Activated CD4-positive, alpha-beta memory T cell treated with anti-CD3 and anti-CD28 coated beads for 36 hours (primary cell): ENCODE measurements around the gene ONECUT3. TPM values are rescaled to one million over a fixed set of nuclear protein-coding genes. Genes with fewer than 3 reads are reported as not detected.

Experiments
- CTCF ChIA-PET: fragments of 350-600 bp; sonication (Branson Sonifier 250); formaldehyde crosslinking; loops from one replicate; lab custom pipeline; 2021; ENCODE audit warnings: antibody characterized with exemption, inconsistent platforms; lab: Charles Lee
- POLR2A ChIA-PET: fragments of 350-600 bp; sonication (Branson Sonifier 250); formaldehyde crosslinking; loops from one replicate; lab custom pipeline; 2021; ENCODE audit warnings: antibody characterized with exemption; lab: Charles Lee
- DNase-seq: peaks from one replicate; pipeline ENCODE4 v3.0.0-alpha.2; 2020
- H3K27ac Mint-ChIP-seq: one replicate; pipeline ENCODE4 v1.8.0; 2021; ENCODE audit warnings: mixed read lengths
- H3K27me3 Mint-ChIP-seq: one replicate; pipeline ENCODE4 v1.8.0; 2021; ENCODE audit warnings: mixed read lengths
- H3K36me3 Mint-ChIP-seq: one replicate; pipeline ENCODE4 v1.8.0; 2021; ENCODE audit warnings: mixed read lengths
- H3K4me1 Mint-ChIP-seq: one replicate; pipeline ENCODE4 v1.8.0; 2021; ENCODE audit warnings: low read depth, mixed read lengths
- H3K4me3 Mint-ChIP-seq: one replicate; pipeline ENCODE4 v1.8.0; 2021; ENCODE audit warnings: mild to moderate bottlenecking, mixed read lengths
- H3K9me3 Mint-ChIP-seq: one replicate; pipeline ENCODE4 v1.8.0; 2021; ENCODE audit warnings: mixed read lengths
- intact Hi-C: fragments of 100-400 bp; cut with micrococcal nuclease; formaldehyde crosslinking; loops from one replicate; pipeline ENCODE4 v1.15.1; 2023
- total RNA-seq, 2 experiments: library from RNA; stranded (reverse); gene quantifications; one replicate each; pipeline ENCODE4 v1.2.3, GENCODE V29; 2021

ONECUT3 gene
- total RNA-seq, 2 experiments from 2014 or later, result not detected

DNA sequence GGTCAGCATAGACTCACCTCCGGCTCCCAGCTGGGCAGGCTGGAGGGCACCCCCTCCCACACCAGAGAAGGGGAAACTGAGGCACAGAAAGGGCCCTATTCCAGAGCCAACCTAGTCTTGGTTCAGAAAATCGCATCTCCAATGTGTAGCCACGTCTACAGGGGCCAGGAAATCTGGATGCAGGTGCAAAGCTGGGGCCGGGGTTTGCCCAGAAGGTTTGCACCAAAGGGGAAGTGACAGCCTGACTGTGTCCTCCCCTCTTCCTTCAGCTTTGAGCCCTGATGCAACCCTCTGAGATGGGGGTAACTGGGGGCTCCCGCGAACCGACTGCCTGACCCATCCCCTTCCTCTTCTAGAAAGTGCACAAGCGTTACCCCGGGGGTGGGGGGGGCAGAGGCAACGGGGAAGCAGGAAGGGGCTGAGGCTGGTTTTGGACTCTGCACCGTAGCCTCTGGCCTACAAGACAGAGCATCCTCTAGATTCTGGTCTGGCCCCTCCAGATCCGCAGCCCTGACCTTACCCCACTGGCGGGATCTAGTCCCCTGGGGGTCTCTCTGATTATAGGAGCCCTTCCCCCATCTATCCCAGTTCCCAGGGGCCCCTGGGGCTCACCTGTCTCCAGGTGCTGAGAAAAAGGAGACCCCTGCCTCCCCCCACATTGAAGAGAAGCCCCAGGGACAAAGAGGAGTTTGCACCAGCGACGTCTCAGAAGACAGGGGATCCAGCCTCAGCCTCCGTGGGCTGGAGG is 1.1 kb upstream of the ONECUT3 start:
- Mint-ChIP-seq H3K9me3 (no peaks in the 10 kb centered on the region), H3K4me3 (no peak overlapping the region), H3K4me1 (peaks cover 16% of the 10 kb centered on the region), H3K36me3 (no peaks in the 10 kb centered on the region), H3K27me3 (peaks cover 55% of the 10 kb centered on the region), H3K27ac (no peak overlapping the region)
- ChIA-PET CTCF (no interaction called here), POLR2A (no interaction called here)
- no peak for DNase-seq
- intact Hi-C loops, result no loop called here

DNA sequence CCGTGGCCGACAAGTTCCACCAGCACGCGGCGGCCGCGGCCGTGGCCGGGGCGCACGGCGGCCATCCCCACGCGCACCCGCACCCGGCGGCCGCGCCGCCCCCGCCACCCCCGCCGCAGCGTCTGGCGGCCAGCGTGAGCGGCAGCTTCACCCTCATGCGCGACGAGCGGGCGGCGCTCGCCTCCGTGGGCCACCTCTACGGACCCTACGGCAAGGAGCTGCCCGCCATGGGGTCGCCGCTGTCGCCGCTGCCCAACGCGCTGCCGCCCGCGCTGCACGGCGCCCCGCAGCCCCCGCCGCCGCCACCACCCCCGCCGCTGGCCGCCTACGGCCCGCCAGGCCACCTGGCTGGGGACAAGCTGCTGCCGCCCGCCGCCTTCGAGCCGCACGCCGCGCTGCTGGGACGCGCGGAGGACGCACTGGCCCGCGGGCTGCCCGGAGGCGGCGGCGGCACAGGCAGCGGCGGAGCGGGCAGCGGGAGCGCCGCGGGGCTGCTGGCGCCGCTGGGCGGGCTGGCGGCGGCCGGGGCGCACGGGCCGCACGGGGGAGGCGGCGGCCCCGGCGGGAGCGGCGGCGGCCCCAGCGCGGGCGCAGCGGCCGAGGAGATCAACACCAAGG is 821 bp downstream of the ONECUT3 start:
- peaks cover 10% of the 10 kb centered on the region for H3K4me1 Mint-ChIP-seq
- no peaks in the 10 kb centered on the region for H3K9me3 Mint-ChIP-seq
- intact Hi-C loops, result no loop called here
- ChIA-PET POLR2A (no interaction called here), CTCF (no interaction called here)
- no peaks in the 10 kb centered on the region for H3K36me3 Mint-ChIP-seq
- no peak overlapping the region for H3K4me3 Mint-ChIP-seq
- DNase-seq, result no peak
- peaks cover 58% of the 10 kb centered on the region for H3K27me3 Mint-ChIP-seq
- no peak overlapping the region for H3K27ac Mint-ChIP-seq

DNA sequence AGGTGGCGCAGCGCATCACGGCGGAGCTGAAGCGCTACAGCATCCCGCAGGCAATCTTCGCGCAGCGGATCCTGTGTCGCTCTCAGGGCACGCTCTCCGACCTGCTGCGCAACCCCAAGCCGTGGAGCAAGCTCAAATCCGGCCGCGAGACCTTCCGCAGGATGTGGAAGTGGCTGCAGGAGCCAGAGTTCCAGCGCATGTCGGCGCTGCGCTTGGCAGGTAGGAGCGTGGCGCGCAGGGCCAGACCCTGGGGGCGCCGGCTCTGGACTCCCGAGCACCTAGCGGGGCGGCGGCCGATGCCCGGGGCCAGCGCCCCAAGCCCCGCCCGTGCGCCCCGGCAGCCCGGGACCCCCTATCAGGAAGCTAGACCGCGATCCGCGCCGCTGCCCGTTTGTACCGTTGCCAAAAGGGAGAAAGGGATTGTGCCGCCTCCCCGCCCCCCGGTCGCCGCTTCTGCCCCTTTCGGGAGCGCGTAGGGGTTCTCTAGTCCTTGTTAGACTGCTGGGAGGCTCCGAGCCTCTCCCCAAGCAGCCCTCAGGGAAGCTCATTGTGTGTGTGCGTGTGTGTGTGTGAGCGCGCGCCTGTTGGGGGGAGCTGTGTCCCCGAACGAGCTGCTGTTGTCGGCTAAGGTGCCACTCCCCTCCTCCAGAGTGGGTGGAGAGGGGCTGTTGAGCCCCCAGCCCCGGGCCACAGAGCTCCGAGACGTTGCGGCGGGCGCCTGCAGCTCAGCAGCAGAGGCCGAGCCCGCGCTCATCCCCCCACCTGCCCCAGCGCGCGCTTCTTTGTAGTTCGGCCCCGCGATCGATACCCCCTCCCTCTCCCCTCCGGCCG is 1.5 kb downstream of the ONECUT3 start:
- peak overlapping the region; percentile 38 for H3K27ac Mint-ChIP-seq
- intact Hi-C loops, result no loop called here
- POLR2A ChIA-PET, result no interaction called here
- no peak overlapping the region for H3K4me3 Mint-ChIP-seq
- peaks cover 66% of the 10 kb centered on the region for H3K27me3 Mint-ChIP-seq
- H3K36me3 Mint-ChIP-seq, result no peaks in the 10 kb centered on the region
- DNase-seq, result no peak
- CTCF ChIA-PET, result interaction anchor here (1.1 kb wide), 1 partner anchor 12 kb away, joined by 3 read pairs; no protein-coding TSS in a partner anchor
- H3K4me1 Mint-ChIP-seq, result peaks cover 9% of the 10 kb centered on the region
- no peaks in the 10 kb centered on the region for H3K9me3 Mint-ChIP-seq

DNA sequence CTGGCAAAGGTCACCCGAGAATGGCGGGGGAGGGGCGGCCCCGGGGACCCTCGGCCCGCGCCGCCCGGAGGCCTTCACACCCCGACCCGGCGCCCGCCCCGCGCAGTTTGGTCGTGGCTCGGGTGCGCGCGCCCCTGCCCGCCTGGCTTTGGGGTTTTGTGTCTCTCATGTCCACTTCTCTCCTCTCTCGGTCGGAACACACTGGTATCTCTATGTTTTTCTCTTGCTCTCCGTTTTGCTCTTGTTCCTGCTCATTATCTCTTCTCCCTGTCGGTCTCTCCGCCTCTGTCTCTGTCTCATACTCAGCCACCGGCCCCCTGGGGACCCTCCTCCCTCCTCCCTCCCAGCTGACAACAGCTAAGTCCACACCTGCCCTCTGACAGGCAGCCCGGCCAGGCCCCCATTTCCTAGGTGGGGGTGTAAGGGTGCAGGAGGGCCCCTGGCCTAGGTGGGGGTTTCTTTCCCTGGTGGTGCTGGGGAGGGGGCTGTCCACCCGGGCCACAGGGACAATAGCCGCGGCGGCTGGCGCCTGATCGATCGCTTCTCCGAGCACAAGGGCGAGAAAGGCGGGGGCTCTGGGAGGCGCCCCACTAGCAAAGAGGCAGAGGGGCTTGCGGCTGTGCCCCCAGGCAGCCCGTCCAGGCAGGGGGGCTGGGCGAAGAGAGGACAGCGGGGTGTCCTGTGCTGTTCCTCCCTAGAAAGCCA is 2.3 kb downstream of the ONECUT3 start:
- no peaks in the 10 kb centered on the region for H3K36me3 Mint-ChIP-seq
- POLR2A ChIA-PET, result no interaction called here
- no peak for DNase-seq
- H3K9me3 Mint-ChIP-seq, result no peaks in the 10 kb centered on the region
- CTCF ChIA-PET, result interaction anchor here (1.1 kb wide), 1 partner anchor 11 kb away, joined by 3 read pairs; no protein-coding TSS in a partner anchor
- H3K27ac Mint-ChIP-seq, result no peak overlapping the region
- H3K4me3 Mint-ChIP-seq, result no peak overlapping the region
- peaks cover 4% of the 10 kb centered on the region for H3K4me1 Mint-ChIP-seq
- intact Hi-C loops, result no loop called here
- H3K27me3 Mint-ChIP-seq, result peaks cover 63% of the 10 kb centered on the region

DNA sequence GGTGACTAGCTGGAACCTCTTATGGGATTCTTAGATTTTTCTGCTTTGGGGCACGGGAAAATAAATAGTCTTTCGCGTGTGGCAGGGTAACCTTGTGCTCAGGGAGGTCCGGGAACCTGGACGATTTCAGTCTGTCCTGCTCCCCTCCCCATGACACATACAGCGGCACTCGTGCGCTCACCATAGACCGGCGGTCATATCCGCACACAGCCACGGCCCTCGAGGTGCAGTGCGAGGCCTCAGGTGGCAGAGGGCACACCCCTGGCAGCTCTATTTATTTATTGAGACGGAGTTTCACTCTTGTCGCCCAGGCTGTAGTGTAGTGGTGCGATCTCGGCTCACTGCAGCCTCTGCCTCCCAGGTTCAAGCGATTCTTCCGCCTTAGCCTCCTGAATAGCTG is 3.0 kb downstream of the ONECUT3 start:
- CTCF ChIA-PET, result no interaction called here

DNA sequence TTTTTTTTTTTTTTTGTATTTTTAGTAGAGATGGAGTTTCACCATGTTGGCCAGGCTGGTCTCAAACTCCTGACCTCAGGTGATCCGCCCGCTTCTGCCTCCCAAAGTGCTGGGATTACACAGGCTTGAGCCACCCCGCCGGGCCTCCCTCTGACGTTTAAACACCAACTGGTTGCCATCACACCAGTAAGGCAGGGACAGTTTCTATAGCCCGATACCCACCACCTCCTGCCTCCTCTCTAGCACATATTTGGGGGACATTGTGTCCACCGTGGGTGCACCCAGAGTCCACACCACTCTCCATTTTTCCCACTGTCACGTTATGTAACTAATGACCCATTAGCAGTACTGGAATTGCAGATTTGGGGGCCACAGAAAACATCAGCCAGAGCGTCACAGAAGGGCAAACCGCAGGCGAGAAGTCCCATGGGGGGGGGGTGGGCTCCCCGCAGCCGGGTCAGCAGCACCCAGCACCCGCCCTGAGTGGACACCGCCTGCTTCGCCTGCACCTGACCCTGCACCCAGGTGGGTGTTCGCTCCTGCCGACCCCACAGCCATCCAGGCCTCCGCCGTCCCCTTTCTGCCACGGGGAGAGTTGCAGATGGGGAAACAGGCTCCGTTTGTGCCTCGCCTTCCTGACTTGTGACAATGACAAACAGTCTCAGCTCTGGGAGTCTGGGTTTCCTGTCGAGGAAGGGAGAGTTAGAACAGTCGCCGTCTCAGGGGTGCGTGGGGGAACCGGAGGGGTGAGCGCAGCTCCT is 3.6 kb downstream of the ONECUT3 start:
- intact Hi-C loops, result no loop called here
- DNase-seq, result no peak
- POLR2A ChIA-PET, result no interaction called here
- CTCF ChIA-PET, result no interaction called here
- H3K27ac Mint-ChIP-seq, result peak overlapping the region; percentile 64
- no peaks in the 10 kb centered on the region for H3K9me3 Mint-ChIP-seq
- H3K36me3 Mint-ChIP-seq, result no peaks in the 10 kb centered on the region
- H3K27me3 Mint-ChIP-seq, result peaks cover 66% of the 10 kb centered on the region
- H3K4me3 Mint-ChIP-seq, result no peak overlapping the region
- H3K4me1 Mint-ChIP-seq, result peaks cover 4% of the 10 kb centered on the region

More for the DNA sequence above, 3.0 kb downstream of the ONECUT3 start:
- no peaks in the 10 kb centered on the region for H3K9me3 Mint-ChIP-seq
- intact Hi-C loops, result no loop called here
- peaks cover 4% of the 10 kb centered on the region for H3K4me1 Mint-ChIP-seq
- H3K36me3 Mint-ChIP-seq, result no peaks in the 10 kb centered on the region
- no peak overlapping the region for H3K27ac Mint-ChIP-seq
- H3K4me3 Mint-ChIP-seq, result no peak overlapping the region
- POLR2A ChIA-PET, result no interaction called here
- H3K27me3 Mint-ChIP-seq, result peaks cover 66% of the 10 kb centered on the region
- DNase-seq, result no peak

DNA sequence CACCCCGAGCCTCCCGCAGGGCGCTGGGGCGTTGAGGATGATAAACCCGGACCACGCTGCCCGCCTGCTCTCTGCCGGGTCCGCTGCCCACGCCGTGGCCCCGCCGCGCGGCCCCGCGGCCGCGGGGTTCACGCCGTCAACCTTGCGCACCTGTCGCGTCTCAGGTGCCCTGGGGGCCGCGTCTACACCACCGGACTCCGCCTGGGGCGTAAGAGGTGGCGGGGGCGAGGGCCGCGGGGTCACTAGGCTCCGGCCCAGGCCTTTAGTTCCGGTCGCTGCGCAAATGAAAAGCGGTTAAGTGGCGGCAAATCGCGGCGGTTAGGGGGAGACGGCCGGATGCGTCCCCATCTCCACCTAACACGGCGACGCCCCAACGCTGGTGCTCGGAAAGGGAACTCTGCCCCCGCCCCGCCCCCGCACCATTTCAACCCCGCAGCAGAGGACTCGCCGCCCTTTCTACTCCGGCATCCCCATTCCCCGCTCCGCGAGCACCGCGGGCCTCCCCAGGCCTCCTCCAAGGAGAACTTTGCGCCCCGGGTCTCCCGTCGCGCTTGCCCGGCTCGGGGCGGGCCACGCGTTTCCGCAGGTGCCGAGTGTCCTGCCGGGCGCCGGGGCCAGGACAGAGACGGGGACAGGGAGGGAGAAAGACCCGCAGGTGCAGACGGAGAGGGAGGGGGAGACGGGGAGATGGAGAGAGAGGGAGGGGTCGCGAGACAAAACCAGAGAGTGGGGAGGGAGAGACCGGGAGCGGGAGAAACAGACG is 4.3 kb downstream of the ONECUT3 start:
- no peak overlapping the region for H3K27ac Mint-ChIP-seq
- CTCF ChIA-PET, result no interaction called here

DNA sequence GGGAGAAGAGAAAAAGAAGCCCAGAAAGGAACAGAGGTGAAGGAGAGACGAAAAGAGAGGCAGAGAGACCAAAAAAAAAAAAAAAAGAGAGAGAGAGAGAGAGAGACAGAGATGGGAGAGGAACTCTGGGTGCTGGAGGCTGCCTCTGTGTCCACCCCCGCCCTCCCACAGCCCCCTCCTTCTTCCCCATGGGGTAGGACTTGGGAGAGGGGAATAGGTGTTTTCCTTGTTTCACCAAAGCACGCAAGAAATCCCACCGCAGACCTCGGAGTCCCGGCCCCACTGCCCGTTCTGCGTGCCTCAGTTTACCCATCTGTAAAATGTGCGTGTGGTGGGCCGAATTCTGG is 4.9 kb downstream of the ONECUT3 start:
- intact Hi-C loops, result no loop called here
- Mint-ChIP-seq H3K4me1 (peaks cover 4% of the 10 kb centered on the region), H3K27ac (no peak overlapping the region), H3K36me3 (no peaks in the 10 kb centered on the region), H3K9me3 (no peaks in the 10 kb centered on the region), H3K27me3 (peaks cover 61% of the 10 kb centered on the region), H3K4me3 (no peak overlapping the region)
- CTCF ChIA-PET, result no interaction called here
- DNase-seq, result no peak
- POLR2A ChIA-PET, result no interaction called here

More for the DNA sequence above, 4.3 kb downstream of the ONECUT3 start:
- Mint-ChIP-seq H3K36me3 (no peaks in the 10 kb centered on the region), H3K4me3 (no peak overlapping the region), H3K27me3 (peaks cover 61% of the 10 kb centered on the region), H3K4me1 (peaks cover 4% of the 10 kb centered on the region), H3K9me3 (no peaks in the 10 kb centered on the region)
- no peak for DNase-seq
- POLR2A ChIA-PET, result no interaction called here
- intact Hi-C loops, result no loop called here

DNA sequence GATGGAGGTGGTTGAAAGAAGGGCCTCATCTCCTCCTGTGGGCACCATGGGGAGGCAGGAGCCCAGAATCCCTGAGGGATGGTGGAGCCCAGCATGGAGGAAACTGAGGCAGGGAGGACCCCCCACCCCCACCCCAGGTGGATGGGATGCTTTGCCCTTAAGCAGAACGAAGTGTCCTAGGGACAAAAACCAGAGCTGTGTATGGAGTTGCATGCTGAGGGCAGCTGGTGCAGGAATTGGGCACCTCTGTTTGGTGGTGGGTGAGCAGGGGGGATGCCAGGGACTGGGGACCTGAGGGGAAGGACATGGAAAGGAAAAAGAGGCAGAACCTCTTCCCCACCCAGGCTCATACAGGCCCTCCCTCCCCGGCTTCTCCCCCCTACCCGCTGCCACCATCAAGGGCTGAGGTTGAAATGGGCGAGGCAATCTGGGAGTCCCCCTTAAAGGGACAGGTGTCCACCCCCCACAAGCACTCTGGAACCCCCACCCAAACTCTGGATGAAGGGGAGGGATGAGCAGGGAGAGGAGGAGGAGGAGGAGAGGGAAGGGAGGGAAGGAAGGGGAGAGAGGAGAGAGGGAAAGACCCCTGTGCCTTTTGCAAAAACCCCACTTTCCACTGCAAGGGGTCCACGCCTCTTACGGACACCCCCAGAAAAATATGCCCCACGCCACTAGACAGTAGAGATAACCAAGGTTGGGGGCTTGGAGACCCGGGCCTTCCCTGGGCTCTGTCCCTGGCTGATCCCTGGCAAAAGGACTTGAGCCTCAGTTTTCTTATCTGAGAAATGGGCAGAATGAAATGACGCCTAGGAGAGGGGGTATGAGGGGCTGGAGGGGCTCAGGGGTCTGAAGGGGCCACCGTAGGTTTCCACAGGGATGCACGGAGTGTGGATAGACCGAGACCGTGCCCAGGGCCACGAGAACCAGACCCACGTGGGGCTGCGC is 5.9 kb downstream of the ONECUT3 start:
- H3K9me3 Mint-ChIP-seq, result no peaks in the 10 kb centered on the region
- ChIA-PET POLR2A (no interaction called here), CTCF (interaction anchor here (0.8 to 1.4 kb wide), 2 partner anchors 9 to 67 kb away, joined by 3 read pairs; no protein-coding TSS in a partner anchor)
- peaks cover 4% of the 10 kb centered on the region for H3K4me1 Mint-ChIP-seq
- no peak overlapping the region for H3K4me3 Mint-ChIP-seq
- DNase-seq, result no peak
- no peak overlapping the region for H3K27ac Mint-ChIP-seq
- no peaks in the 10 kb centered on the region for H3K36me3 Mint-ChIP-seq
- intact Hi-C loops, result no loop called here
- H3K27me3 Mint-ChIP-seq, result peaks cover 69% of the 10 kb centered on the region

DNA sequence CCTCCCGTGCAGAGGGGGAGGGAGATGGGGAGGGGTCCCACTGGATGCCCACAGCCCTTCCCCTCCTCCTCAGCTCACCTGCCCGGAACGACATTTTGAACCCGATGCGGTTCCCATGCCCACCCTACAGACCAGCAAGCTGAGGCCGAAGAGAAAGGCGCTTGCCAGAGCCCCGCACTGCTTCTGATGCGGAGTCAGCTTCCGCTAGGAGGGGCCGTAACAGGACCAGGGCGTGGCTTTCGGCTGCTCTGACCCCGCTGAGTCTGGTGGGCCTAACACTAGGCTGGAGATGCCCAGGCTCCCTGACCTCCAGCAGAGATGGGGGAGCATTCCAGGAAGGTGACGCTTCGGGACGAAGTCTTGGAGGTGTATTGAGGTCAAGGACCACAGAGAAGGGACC is 6.7 kb downstream of the ONECUT3 start:
- DNase-seq, result no peak
- H3K27ac Mint-ChIP-seq, result no peak overlapping the region
- H3K4me3 Mint-ChIP-seq, result no peak overlapping the region
- ChIA-PET POLR2A (no interaction called here), CTCF (interaction anchor here (0.8 to 1.4 kb wide), 2 partner anchors 10 to 66 kb away, joined by 3 read pairs; no protein-coding TSS in a partner anchor)
- peaks cover 4% of the 10 kb centered on the region for H3K4me1 Mint-ChIP-seq
- H3K9me3 Mint-ChIP-seq, result no peaks in the 10 kb centered on the region
- H3K27me3 Mint-ChIP-seq, result peaks cover 73% of the 10 kb centered on the region
- intact Hi-C loops, result loop anchor here (10.0 kb wide), 1 partner anchor 305 kb away; the partner anchor contains the start of gene APC2
- no peaks in the 10 kb centered on the region for H3K36me3 Mint-ChIP-seq
